ENCODE measurements around the gene SESN3. TPM values are rescaled to one million over a fixed set of nuclear protein-coding genes. Genes with fewer than 3 reads are reported as not detected.

SESN3 gene
- total RNA-seq, 1 experiment from 2014 or later: 8.8 TPM

DNA sequence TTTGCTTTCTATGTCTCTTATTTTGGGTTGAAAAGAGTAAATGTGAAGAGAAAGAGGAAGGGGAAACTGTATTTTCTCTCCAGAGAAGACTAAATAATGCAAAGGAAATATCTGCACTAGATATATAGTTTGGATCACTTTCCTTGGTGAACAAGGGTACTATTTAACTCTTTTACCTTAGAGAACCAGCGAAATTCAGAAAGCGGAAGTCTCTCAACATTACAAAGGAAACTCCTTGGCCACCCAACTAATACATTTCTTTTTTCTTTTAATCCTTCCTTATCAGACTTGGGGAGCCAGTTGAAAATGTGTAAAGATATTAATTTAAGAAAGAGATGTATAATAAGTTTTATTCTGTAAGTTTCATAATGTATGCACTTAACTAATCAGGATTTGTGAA is 64.2 kb downstream of the SESN3 start:
- DNase-seq (ENCODE audit: low read depth, low spot score): no peak
- in situ Hi-C loops (cut with HindIII; ENCODE audit: low pct_unique_long_range_greater_than_20kb, low sequenced_read_pairs): no loop called here

DNA sequence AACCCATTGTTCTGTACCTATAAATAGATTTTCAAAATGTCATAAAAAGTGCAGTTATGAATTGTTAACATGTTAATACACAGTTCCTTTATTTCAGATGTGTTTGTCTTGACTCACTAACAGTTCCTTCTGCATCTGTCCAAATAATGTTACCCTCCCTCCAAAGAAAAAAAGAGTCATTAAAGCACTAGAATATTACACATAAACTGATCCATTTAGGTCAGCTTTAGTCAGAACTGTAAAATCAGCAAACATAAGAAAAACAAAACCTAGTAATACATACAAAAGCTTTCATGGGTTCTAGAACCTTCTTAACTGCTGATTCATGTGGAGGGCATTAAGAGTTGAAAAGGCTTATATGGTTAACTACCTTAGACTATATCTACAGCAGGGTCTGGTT is 65.4 kb downstream of the SESN3 start:
- in situ Hi-C loops (cut with HindIII; ENCODE audit: low pct_unique_long_range_greater_than_20kb, low sequenced_read_pairs): no loop called here
- DNase-seq (ENCODE audit: low read depth, low spot score): no peak

DNA sequence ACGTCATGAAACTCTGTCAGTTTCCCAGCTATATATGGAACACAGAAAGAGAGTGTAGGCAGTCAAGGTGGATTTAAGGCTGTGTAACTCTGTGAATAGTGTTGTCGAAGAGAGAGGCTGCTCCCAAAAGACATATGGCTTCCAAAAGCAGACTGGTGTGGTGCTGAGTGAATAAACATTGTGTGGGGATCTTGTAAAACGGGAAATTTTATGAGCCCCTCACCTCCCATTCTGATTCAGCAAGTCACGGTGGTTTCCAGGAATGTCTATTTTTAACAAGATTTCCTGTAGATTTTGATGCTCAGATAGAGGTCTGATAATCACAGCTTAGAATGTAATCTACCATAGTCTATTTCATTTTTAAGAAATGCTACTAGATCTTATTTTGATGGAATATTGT is 67.9 kb downstream of the SESN3 start:
- DNase-seq (ENCODE audit: low read depth, low spot score): no peak
- in situ Hi-C loops (cut with HindIII; ENCODE audit: low pct_unique_long_range_greater_than_20kb, low sequenced_read_pairs): no loop called here

DNA sequence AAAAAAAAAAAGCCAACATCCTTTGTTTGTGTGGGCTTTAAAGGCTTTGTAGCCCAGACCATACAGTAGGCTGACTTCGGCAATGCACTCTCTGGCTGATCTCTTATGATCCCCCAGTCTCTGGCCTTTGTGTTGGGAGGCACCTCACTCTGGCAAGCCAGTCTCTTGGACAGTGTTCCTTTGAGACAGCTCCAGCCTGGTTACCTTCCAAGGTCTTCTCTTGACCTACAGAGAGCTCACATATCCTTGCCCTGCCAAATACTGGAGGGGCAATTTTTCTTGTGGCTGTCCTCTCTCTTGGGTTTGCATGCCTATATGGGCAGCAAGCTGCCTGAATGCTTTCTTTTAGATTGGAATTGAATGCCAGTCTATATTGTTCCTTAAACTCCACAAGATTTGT is 69.8 kb downstream of the SESN3 start:
- in situ Hi-C loops (cut with HindIII; ENCODE audit: low pct_unique_long_range_greater_than_20kb, low sequenced_read_pairs): no loop called here

DNA sequence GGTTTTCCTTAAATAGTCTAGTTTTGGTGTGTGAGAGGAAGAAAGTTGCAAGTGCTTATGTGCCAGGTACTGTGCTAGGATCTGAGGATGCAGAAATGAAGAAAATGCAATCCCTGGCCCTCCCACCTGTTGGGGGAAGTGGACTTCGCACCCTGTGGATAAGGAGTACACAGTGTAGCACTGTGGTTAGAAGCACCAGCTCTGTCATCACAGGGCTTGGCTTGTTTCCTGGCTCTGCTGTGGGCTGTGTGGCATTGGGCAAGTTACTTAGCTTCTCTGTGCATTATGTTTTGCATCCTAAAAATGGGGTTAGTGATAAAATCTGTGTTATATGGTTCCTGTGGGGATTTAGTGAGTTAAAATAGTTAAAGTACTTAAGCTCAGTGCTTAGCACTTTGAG is 73.2 kb downstream of the SESN3 start:
- in situ Hi-C loops (cut with HindIII; ENCODE audit: low pct_unique_long_range_greater_than_20kb, low sequenced_read_pairs): no loop called here
- DNase-seq (ENCODE audit: low read depth, low spot score): no peak

More for the DNA sequence above, 69.8 kb downstream of the SESN3 start:
- no peak for DNase-seq (ENCODE audit: low read depth, low spot score)

DNA sequence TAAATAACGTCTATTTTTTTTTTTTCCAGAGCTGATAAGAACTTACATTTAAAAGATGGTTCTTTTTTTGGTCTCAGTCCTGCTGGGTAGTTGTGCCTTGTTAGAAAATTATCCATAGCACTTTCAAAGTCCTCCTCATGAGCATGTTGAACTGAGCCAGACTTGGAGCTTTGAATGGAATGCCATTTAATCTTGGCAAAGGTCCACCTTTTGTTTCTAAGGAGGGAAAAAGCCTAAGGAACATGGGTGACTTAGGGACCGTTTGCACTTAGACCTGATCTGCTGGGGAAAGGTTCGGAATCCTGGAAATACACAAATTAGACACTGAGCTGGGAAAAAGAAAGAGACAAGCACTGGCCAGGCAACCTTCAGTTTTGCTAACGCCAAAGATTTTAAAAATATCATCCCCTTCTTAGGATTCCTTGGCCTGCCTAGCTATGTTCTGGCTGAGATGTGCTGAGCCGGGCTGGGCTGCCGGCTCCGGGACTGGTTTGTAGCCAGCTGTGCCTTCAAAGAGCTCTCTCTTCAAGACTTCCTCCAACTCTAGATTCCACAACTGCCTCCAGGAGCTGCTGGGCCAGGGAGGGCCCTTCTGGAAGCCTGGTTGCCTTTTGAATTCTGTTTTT is 74.0 kb downstream of the SESN3 start:
- in situ Hi-C loops (cut with HindIII; ENCODE audit: low pct_unique_long_range_greater_than_20kb, low sequenced_read_pairs): no loop called here
- no peak for DNase-seq (ENCODE audit: low read depth, low spot score)

DNA sequence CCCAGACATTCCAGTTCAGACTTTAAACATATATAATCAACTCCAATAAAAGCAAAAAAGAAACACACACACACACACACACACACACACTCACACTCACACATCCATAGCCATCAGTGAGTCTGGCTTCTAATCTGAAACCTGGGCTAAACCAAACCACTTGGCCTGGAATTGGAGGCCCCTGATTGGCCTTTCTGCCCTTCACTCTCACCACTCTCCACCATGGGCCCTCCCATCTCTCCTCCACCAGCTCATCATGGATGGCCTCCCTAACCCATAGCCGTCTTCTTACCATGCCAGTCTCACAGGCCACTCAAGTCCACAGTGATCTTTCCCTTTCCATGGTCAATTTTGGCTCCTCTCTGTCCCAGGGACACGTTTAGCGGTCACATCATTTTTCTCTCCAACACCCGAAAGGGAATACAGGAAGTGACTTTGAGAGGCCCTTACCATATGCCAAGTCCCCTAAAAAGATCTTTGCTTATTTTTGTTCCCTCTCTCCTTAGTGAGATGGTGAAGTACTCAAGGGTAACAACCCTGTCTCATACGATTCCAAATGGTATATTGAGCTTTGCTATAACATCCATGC is 74.8 kb downstream of the SESN3 start:
- in situ Hi-C loops (cut with HindIII; ENCODE audit: low pct_unique_long_range_greater_than_20kb, low sequenced_read_pairs): no loop called here
- DNase-seq (ENCODE audit: low read depth, low spot score): no peak

DNA sequence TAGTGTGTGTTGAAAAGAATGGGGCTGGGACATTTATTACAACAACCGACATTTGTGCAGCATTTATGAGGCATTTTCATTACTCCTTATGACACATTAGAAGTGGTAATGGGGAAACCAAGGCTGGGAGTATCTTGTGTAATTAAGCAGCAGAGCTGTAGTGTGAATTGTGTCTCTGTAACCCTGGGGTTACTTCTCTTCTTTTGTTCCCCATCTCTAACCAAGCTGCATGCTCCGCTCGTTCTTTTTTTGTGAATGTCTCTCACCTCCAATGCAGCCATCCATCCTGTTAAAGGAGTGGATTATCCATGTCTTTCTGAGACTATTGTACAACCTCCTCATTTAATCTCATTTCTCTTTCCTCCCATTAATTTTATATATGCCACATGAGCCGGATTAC is 75.6 kb downstream of the SESN3 start:
- DNase-seq (ENCODE audit: low read depth, low spot score): no peak
- in situ Hi-C loops (cut with HindIII; ENCODE audit: low pct_unique_long_range_greater_than_20kb, low sequenced_read_pairs): no loop called here

DNA sequence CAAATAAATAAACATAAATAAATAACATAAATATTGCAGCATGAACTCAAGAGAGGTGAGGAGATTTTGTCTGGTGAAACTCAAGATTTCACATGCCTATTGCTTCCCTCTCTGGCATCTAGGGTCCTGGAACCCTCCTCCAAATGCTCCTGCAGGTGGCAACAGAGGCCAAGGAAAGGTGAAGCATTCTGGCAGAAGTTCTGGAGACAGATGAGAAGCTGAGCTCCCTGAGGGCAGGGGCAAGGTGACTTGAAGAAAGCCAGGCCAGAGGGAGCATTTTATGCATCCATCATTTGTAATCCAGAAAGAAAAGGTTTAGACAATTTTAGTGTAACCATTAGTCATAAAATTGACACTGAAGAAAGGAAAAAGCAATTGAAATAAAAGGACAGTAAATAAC is 76.5 kb downstream of the SESN3 start:
- in situ Hi-C loops (cut with HindIII; ENCODE audit: low pct_unique_long_range_greater_than_20kb, low sequenced_read_pairs): no loop called here
- DNase-seq (ENCODE audit: low read depth, low spot score): peak; percentile 80

DNA sequence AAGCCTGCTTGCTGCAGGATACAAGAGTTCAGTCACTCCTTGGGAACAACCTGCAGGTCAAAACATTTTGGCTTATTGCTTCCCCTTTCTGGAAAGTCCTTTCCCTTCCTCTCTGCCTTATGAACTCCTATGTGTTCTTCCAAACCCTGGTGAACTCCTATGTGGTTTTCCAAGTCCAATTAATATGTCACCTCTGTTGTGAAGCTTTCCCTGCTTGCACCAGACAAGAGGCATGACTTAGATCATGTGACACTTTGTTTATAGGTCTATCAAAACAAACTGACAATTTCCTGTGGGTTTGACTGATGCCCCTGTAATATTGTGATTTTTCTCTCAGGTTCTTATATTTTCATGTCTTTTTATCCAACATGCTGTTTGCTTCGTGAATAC is 77.2 kb downstream of the SESN3 start:
- in situ Hi-C loops (cut with HindIII; ENCODE audit: low pct_unique_long_range_greater_than_20kb, low sequenced_read_pairs): no loop called here
- DNase-seq (ENCODE audit: low read depth, low spot score): no peak

DNA sequence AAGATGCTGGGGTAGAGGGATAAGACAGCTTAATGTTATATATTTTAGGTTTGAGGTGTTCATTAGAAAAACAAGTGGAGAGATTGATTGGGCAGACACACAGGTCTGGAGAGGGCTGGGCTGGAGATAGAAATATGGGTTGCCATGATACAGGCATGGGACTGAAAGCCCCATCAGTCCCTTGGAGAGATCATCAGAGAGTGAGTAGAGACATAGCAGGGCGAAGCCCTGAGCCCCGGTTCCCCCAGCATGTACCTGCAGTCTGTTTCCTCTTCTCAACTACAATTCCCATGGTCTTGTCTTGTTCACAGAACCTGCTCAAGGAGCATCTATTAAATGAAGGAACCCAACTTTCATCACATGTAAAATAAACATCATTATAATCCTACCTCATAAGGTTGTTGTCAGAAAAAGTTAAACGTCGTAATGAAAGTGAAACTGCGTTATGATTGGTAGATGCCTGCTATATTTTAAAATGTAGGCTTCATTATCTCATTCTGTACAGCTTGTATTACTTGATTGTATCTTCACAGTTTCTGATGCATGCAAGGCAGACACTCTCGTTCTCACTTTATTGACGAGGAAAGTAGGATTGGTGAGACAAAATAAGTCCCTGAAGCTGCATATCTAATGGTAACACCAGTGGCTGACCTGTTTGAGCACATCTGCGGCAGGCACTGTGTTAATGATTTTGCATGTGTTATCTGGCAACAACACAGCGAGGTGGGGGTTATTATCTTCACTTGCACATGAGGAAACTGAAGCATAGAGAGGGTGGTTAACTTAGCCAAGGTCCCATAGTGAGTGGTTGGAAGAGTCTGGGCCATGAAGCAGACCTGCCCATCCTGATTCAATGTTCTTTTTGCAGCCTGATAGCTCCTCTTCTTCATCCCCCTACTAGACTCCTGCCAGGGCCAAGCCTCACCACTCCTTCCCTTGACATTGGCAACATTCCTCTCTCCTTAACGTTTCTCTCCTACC is 77.8 kb downstream of the SESN3 start:
- in situ Hi-C loops (cut with HindIII; ENCODE audit: low pct_unique_long_range_greater_than_20kb, low sequenced_read_pairs): no loop called here
- no peak for DNase-seq (ENCODE audit: low read depth, low spot score)

DNA sequence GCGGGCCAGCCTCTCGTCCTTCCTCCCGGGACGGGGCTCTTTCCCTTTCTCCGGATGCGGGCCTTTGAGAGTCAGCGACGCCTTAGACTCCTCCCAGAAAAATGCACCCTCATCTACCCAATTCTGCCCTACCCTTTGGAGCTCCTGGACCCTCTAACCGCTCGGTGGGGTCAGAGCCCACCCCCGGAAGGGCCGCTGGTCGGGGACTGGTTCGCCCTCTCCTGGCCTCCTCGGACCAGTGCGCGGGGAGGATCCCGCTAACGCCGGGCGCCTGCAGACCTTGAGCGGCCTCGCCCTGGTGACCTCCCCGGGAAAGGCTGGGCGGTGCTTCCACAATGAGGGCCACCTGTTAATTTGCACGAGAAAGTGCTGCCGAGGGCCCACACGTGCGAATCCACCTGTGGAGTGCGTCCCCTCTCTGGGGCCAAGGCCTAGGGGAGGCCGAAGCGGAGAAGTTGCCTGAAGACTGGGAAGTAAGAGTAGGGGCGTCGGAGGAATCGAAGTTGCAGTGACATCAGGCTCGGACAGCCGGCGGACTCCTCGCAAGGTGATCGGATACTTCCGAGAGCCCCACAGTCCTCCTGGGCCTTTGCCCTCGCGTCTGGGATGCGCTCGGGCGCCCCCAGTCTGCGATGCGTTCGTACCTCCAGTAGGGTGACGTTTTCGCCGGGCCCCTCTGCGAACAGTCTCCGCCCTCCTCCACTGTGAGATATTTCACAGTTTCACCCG is 79.9 kb downstream of the SESN3 start:
- in situ Hi-C loops (cut with HindIII; ENCODE audit: low pct_unique_long_range_greater_than_20kb, low sequenced_read_pairs): no loop called here
- DNase-seq (ENCODE audit: low read depth, low spot score): peak; percentile 89

DNA sequence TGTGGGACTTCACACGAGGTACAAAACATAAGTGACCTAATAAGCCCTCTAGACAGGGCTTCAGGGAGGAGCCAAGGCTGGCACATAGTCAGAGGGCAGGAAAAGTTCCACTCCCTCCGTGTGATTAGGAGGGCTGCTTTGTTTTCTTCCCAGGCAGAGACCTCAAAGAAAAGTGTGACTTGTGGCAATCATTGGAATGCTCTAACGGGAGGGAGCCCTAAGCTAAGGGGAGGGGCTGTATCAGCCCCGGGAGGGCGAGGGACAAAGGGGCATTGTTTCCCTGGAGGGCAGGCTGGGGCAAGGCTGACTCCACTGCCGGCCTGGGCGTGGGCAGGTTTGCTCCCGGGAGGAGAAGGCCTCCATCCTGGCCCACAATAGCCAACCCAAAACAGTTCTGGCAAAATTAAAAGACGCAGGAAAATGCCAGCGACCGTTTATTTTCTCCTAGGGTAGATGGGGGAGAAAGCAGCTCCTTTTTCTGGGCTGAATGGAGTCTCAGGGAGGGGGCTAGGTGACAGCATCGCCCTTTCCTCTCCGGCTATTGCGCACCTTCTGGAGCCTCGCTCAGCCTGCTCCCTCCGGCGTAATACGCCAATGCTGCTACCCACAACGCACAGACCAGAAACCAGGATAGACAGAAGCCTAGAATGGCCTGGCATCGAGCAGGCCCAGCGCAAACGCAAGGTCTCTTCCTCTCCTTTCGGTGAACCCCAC is 81.2 kb downstream of the SESN3 start:
- in situ Hi-C loops (cut with HindIII; ENCODE audit: low pct_unique_long_range_greater_than_20kb, low sequenced_read_pairs): no loop called here
- peak; percentile 96 for DNase-seq (ENCODE audit: low read depth, low spot score)

DNA sequence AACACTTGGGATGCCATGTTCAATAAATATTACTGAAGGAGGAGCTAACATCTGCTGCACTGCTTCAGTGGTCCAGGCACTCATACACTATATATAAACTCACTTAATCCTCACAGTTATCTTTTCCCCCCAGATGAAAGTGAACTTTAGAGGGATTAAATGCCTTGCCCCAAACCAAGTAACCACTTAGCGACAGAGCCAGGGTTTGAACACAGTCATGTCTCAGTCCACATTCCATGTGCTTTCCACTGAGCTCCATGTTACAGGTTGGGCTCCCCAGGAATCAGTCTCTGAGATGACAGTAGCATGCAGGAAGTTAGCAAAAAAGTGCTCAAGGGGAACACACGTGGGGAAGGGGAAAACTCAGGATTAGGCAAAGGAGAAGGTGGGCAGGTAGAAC is 82.1 kb downstream of the SESN3 start:
- DNase-seq (ENCODE audit: low read depth, low spot score): no peak
- in situ Hi-C loops (cut with HindIII; ENCODE audit: low pct_unique_long_range_greater_than_20kb, low sequenced_read_pairs): no loop called here

DNA sequence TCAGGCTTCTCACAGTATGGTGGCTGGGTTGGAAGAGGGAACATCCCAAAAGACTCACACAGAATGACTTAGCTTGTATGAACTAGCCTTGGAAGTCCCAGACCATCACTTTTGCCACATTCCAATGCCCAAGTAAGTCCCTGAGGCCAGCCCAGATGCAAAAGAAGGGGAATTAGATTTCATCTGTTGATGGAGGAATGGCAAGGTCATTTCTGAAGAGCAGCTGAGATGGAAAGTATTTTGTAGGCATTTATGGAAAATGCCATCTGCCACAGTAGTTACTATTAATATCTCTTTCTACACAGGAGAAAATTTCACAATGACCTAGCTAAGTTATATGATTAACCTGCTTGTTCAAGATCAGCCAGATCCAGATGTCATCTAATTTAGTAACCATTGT is 82.6 kb downstream of the SESN3 start:
- DNase-seq (ENCODE audit: low read depth, low spot score): no peak
- in situ Hi-C loops (cut with HindIII; ENCODE audit: low pct_unique_long_range_greater_than_20kb, low sequenced_read_pairs): no loop called here

DNA sequence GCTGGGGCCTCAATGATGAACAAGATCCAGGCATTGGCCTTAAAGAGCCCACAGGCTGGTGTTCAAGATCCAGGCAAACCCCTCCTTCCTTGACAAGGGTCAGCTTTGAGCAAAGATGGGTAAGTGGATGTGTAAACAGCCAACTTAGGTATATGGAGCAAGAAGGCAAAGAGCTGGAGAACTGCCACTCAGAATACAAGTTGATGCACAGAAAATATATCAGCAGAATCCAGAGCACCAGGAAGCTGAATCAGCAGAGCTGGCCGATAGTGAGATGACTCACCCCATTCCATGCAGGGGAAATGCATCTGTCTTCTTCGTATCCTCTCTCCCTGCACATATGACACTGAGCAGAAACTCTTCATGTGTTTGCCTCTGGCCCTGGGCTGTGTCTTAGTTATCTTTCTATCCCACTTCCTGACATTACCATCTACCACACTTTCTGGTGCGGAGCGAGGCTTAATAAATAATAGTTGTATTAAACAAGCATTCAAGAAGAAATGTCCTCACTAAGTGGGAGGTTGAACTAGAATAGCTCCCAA is 83.6 kb downstream of the SESN3 start:
- in situ Hi-C loops (cut with HindIII; ENCODE audit: low pct_unique_long_range_greater_than_20kb, low sequenced_read_pairs): no loop called here
- peak; percentile 67 for DNase-seq (ENCODE audit: low read depth, low spot score)

DNA sequence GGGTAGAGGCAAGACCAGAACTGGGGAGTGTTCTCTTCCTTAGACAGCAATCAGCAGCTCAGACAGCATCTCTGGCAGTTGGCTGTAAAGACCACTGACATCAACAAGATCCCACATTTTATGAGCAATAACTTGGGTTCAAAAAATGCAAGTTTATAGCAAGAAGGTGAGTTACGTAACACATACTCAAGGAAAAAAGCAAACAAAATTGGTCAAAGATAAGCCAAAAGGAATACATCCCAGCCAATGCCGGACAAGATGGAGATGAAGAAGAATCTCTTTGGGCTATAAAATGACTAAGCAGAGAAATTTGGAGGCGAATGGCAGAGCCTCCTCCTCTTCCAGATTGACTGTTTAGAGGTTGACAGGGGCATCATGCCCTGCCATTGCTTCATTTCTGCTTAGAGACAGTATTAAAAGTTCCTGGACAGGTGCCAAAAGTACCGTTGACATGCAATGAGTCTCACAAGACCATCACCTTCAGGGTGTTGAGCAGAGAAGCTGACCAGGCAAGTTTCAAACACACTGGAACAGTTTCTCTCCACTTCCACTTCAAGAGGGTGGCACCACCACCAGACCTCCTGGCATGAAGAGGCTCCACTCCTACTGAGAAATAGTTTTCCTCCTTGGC is 85.5 kb downstream of the SESN3 start:
- in situ Hi-C loops (cut with HindIII; ENCODE audit: low pct_unique_long_range_greater_than_20kb, low sequenced_read_pairs): no loop called here
- no peak for DNase-seq (ENCODE audit: low read depth, low spot score)

All from SK-MEL-5 (cell line).